Measurements from ENCODE around the gene RAP1A.

Gene RAP1A

GRCh38 chr1:111723091-111723806 is 103.7 kb downstream of the RAP1A start:
- no peaks in the 10 kb centered on the region for H3K27me3 ChIP-seq (replicated peaks; ENCODE audit: control insufficient read depth, insufficient read depth, low read length)
- DNase-seq (ENCODE audit: low read depth) = no peak
- no peaks in the 10 kb centered on the region for H3K9me3 ChIP-seq (ENCODE audit: control insufficient read depth, low read length)
- H3K4me1 ChIP-seq (ENCODE audit: control insufficient read depth, insufficient read depth, low read length) = peaks cover 45% of the 10 kb centered on the region
- H3K4me3 ChIP-seq (ENCODE audit: low read length) = no peak overlapping the region
- no peaks in the 10 kb centered on the region for H3K36me3 ChIP-seq (ENCODE audit: control insufficient read depth, insufficient read depth, low read length, severe bottlenecking)
- no peak overlapping the region for H3K9ac ChIP-seq (ENCODE audit: low read length)

- no peak overlapping the region for H3K9ac ChIP-seq (ENCODE audit: low read length)
- no peak for DNase-seq (ENCODE audit: low read depth)
- H3K36me3 ChIP-seq (ENCODE audit: control insufficient read depth, insufficient read depth, low read length, severe bottlenecking) = no peaks in the 10 kb centered on the region
- H3K9me3 ChIP-seq (ENCODE audit: control insufficient read depth, low read length) = no peaks in the 10 kb centered on the region
- H3K4me3 ChIP-seq (ENCODE audit: low read length) = no peak overlapping the region
- H3K4me1 ChIP-seq (ENCODE audit: control insufficient read depth, insufficient read depth, low read length) = peaks cover 45% of the 10 kb centered on the region
- H3K27me3 ChIP-seq (replicated peaks; ENCODE audit: control insufficient read depth, insufficient read depth, low read length) = no peaks in the 10 kb centered on the region
Observed at GRCh38 chr1:111723871-111724270, 104.3 kb downstream of the RAP1A start.

- Histone ChIP-seq H3K4me3 (ENCODE audit: low read length) (no peak overlapping the region), H3K9ac (ENCODE audit: low read length) (no peak overlapping the region), H3K36me3 (ENCODE audit: control insufficient read depth, insufficient read depth, low read length, severe bottlenecking) (no peaks in the 10 kb centered on the region), H3K4me1 (ENCODE audit: control insufficient read depth, insufficient read depth, low read length) (peaks cover 50% of the 10 kb centered on the region), H3K9me3 (ENCODE audit: control insufficient read depth, low read length) (no peaks in the 10 kb centered on the region), H3K27me3 (replicated peaks; ENCODE audit: control insufficient read depth, insufficient read depth, low read length) (no peaks in the 10 kb centered on the region)
- no peak for DNase-seq (ENCODE audit: low read depth)
Observed at GRCh38 chr1:111725192-111725591, 105.6 kb downstream of the RAP1A start.

GRCh38 chr1:111727056-111727455 is 107.5 kb downstream of the RAP1A start:
- DNase-seq (ENCODE audit: low read depth) = no peak
- H3K4me3 ChIP-seq (ENCODE audit: low read length) = no peak overlapping the region
- peaks cover 49% of the 10 kb centered on the region for H3K4me1 ChIP-seq (ENCODE audit: control insufficient read depth, insufficient read depth, low read length)
- H3K27me3 ChIP-seq (replicated peaks; ENCODE audit: control insufficient read depth, insufficient read depth, low read length) = no peaks in the 10 kb centered on the region
- no peaks in the 10 kb centered on the region for H3K9me3 ChIP-seq (ENCODE audit: control insufficient read depth, low read length)
- H3K36me3 ChIP-seq (ENCODE audit: control insufficient read depth, insufficient read depth, low read length, severe bottlenecking) = no peaks in the 10 kb centered on the region
- H3K9ac ChIP-seq (ENCODE audit: low read length) = no peak overlapping the region

- H3K36me3 ChIP-seq (ENCODE audit: control insufficient read depth, insufficient read depth, low read length, severe bottlenecking) = no peaks in the 10 kb centered on the region
- H3K9ac ChIP-seq (ENCODE audit: low read length) = no peak overlapping the region
- no peak for DNase-seq (ENCODE audit: low read depth)
- no peak overlapping the region for H3K4me3 ChIP-seq (ENCODE audit: low read length)
- no peaks in the 10 kb centered on the region for H3K27me3 ChIP-seq (replicated peaks; ENCODE audit: control insufficient read depth, insufficient read depth, low read length)
- no peaks in the 10 kb centered on the region for H3K9me3 ChIP-seq (ENCODE audit: control insufficient read depth, low read length)
- peaks cover 49% of the 10 kb centered on the region for H3K4me1 ChIP-seq (ENCODE audit: control insufficient read depth, insufficient read depth, low read length)
Observed at GRCh38 chr1:111729271-111729921, 109.8 kb downstream of the RAP1A start.

GRCh38 chr1:111729946-111730681 is 110.5 kb downstream of the RAP1A start:
- H3K9me3 ChIP-seq (ENCODE audit: control insufficient read depth, low read length) = no peaks in the 10 kb centered on the region
- no peaks in the 10 kb centered on the region for H3K36me3 ChIP-seq (ENCODE audit: control insufficient read depth, insufficient read depth, low read length, severe bottlenecking)
- no peaks in the 10 kb centered on the region for H3K27me3 ChIP-seq (replicated peaks; ENCODE audit: control insufficient read depth, insufficient read depth, low read length)
- peaks cover 53% of the 10 kb centered on the region for H3K4me1 ChIP-seq (ENCODE audit: control insufficient read depth, insufficient read depth, low read length)
- H3K4me3 ChIP-seq (ENCODE audit: low read length) = no peak overlapping the region
- DNase-seq (ENCODE audit: low read depth) = no peak
- H3K9ac ChIP-seq (ENCODE audit: low read length) = no peak overlapping the region

GRCh38 chr1:111730706-111731105 is 111.1 kb downstream of the RAP1A start:
- peaks cover 56% of the 10 kb centered on the region for H3K4me1 ChIP-seq (ENCODE audit: control insufficient read depth, insufficient read depth, low read length)
- H3K9me3 ChIP-seq (ENCODE audit: control insufficient read depth, low read length) = no peaks in the 10 kb centered on the region
- no peaks in the 10 kb centered on the region for H3K27me3 ChIP-seq (replicated peaks; ENCODE audit: control insufficient read depth, insufficient read depth, low read length)
- H3K36me3 ChIP-seq (ENCODE audit: control insufficient read depth, insufficient read depth, low read length, severe bottlenecking) = no peaks in the 10 kb centered on the region
- no peak overlapping the region for H3K9ac ChIP-seq (ENCODE audit: low read length)
- no peak for DNase-seq (ENCODE audit: low read depth)
- H3K4me3 ChIP-seq (ENCODE audit: low read length) = no peak overlapping the region

GRCh38 chr1:111731956-111732355 is 112.4 kb downstream of the RAP1A start:
- H3K36me3 ChIP-seq (ENCODE audit: control insufficient read depth, insufficient read depth, low read length, severe bottlenecking) = no peaks in the 10 kb centered on the region
- H3K9ac ChIP-seq (ENCODE audit: low read length) = no peak overlapping the region
- H3K27me3 ChIP-seq (replicated peaks; ENCODE audit: control insufficient read depth, insufficient read depth, low read length) = no peaks in the 10 kb centered on the region
- H3K4me1 ChIP-seq (ENCODE audit: control insufficient read depth, insufficient read depth, low read length) = peaks cover 69% of the 10 kb centered on the region
- DNase-seq (ENCODE audit: low read depth) = no peak
- no peak overlapping the region for H3K4me3 ChIP-seq (ENCODE audit: low read length)
- no peaks in the 10 kb centered on the region for H3K9me3 ChIP-seq (ENCODE audit: control insufficient read depth, low read length)

- no peak overlapping the region for H3K9ac ChIP-seq (ENCODE audit: low read length)
- no peaks in the 10 kb centered on the region for H3K9me3 ChIP-seq (ENCODE audit: control insufficient read depth, low read length)
- no peaks in the 10 kb centered on the region for H3K36me3 ChIP-seq (ENCODE audit: control insufficient read depth, insufficient read depth, low read length, severe bottlenecking)
- no peak overlapping the region for H3K4me3 ChIP-seq (ENCODE audit: low read length)
- no peak for DNase-seq (ENCODE audit: low read depth)
- H3K27me3 ChIP-seq (replicated peaks; ENCODE audit: control insufficient read depth, insufficient read depth, low read length) = no peaks in the 10 kb centered on the region
- peaks cover 76% of the 10 kb centered on the region for H3K4me1 ChIP-seq (ENCODE audit: control insufficient read depth, insufficient read depth, low read length)
Observed at GRCh38 chr1:111732718-111733117, 113.1 kb downstream of the RAP1A start.

GRCh38 chr1:111733183-111733991 is 113.8 kb downstream of the RAP1A start:
- H3K9ac ChIP-seq (ENCODE audit: low read length) = peak overlapping the region; percentile 12
- no peaks in the 10 kb centered on the region for H3K27me3 ChIP-seq (replicated peaks; ENCODE audit: control insufficient read depth, insufficient read depth, low read length)
- H3K36me3 ChIP-seq (ENCODE audit: control insufficient read depth, insufficient read depth, low read length, severe bottlenecking) = no peaks in the 10 kb centered on the region
- H3K4me3 ChIP-seq (ENCODE audit: low read length) = no peak overlapping the region
- peak; percentile 68 for DNase-seq (ENCODE audit: low read depth)
- peaks cover 82% of the 10 kb centered on the region for H3K4me1 ChIP-seq (ENCODE audit: control insufficient read depth, insufficient read depth, low read length)
- H3K9me3 ChIP-seq (ENCODE audit: control insufficient read depth, low read length) = no peaks in the 10 kb centered on the region

GRCh38 chr1:111733992-111734341 is 114.4 kb downstream of the RAP1A start:
- DNase-seq (ENCODE audit: low read depth) = no peak
- Histone ChIP-seq H3K4me1 (ENCODE audit: control insufficient read depth, insufficient read depth, low read length) (peaks cover 82% of the 10 kb centered on the region), H3K9me3 (ENCODE audit: control insufficient read depth, low read length) (no peaks in the 10 kb centered on the region), H3K9ac (ENCODE audit: low read length) (peak overlapping the region; percentile 12), H3K36me3 (ENCODE audit: control insufficient read depth, insufficient read depth, low read length, severe bottlenecking) (no peaks in the 10 kb centered on the region), H3K4me3 (ENCODE audit: low read length) (no peak overlapping the region), H3K27me3 (replicated peaks; ENCODE audit: control insufficient read depth, insufficient read depth, low read length) (no peaks in the 10 kb centered on the region)

Data from adipocyte (in vitro differentiated cells).